Upper lobe of left lung (tissue), 6 donors: ENCODE data around the gene PRR18. TPM values are rescaled to one million over a fixed set of nuclear protein-coding genes. Genes with fewer than 3 reads are reported as not detected.

Source experiments
- ATAC-seq, 2 donors: fragments of 200-7000 bp; cut with Tn5 transposase; one replicate each; pipeline ENCODE4 v1.9.1; 2022; ENCODE audit warnings: mild to moderate bottlenecking in 2 of 2, moderate library complexity in 2 of 2; ENCODE audit not compliant: low FRiP score in 2 of 2
- DNase-seq, 2 donors: peaks; one replicate each; pipeline ENCODE4 v3.0.0-alpha.2; 2019 to 2020
- H3K27ac ChIP-seq, 4 donors: fragments of 200-600 bp; sonication (generic); one replicate each; pipeline ENCODE4 v1.5.1; 2016 to 2019
- H3K27me3 ChIP-seq, 4 donors: fragments of 200-600 bp; sonication (generic); one replicate each; pipeline ENCODE4 v1.5.1; 2017 to 2019
- H3K36me3 ChIP-seq, 4 donors: fragments of 200-600 bp; sonication (generic); one replicate each; pipeline ENCODE4 v1.5.1; 2016 to 2019
- H3K4me1 ChIP-seq, 4 donors: fragments of 200-600 bp; sonication (generic); one replicate each; pipeline ENCODE4 v1.5.1; 2018 to 2019
- H3K4me3 ChIP-seq, 4 donors: fragments of 200-600 bp; sonication (generic); one replicate each; pipeline ENCODE4 v1.5.1; 2017 to 2019; ENCODE audit warnings: mild to moderate bottlenecking in 2 of 4, moderate library complexity in 1 of 4
- H3K9me3 ChIP-seq, 4 donors: fragments of 200-600 bp; sonication (generic); one replicate each; pipeline ENCODE4 v1.5.1; 2018 to 2019
- CTCF ChIP-seq, 6 experiments: fragments of 450-650 bp in 4 of 6; fragments of 200-600 bp in 2 of 6; sonication (generic) in 2 of 6; IDR thresholded peaks; one replicate each; pipeline ENCODE4 v1.5.1; 2016 to 2019; ENCODE audit warnings: antibody characterized with exemption in 6 of 6
- EP300 ChIP-seq, 4 donors: sonication (generic); formaldehyde crosslinking; IDR thresholded peaks; one replicate each; pipeline ENCODE4 v1.5.1; 2017; ENCODE audit warnings: antibody characterized with exemption in 4 of 4, control low read depth in 2 of 4
- POLR2A ChIP-seq, 4 donors: fragments of 450-650 bp; IDR thresholded peaks; one replicate each; pipeline ENCODE4 v1.5.1; 2016 to 2017; ENCODE audit warnings: antibody characterized with exemption in 4 of 4, mild to moderate bottlenecking in 2 of 4
- POLR2AphosphoS5 ChIP-seq, 2 donors: sonication (generic); formaldehyde crosslinking; IDR thresholded peaks; one replicate each; pipeline ENCODE4 v1.5.1; 2017; ENCODE audit warnings: antibody characterized with exemption in 2 of 2
- WGBS, 2 donors: methylation state at CpG; one replicate each; pipeline ENCODE4 v1.1.5; 2017 to 2018; 5-methylcytosine and 5-hydroxymethylcytosine counted together
- total RNA-seq, 6 donors: library from RNA; depleted of rRNA in 4 of 6; stranded (reverse); fragments of >200 nt in 4 of 6; gene quantifications; one replicate each; pipeline versions ENCODE4 v1.1.0 to v1.2.1, GENCODE V29; 2016 to 2021
- donor health status: DM: no; HTN: no; CAD: no; lungs with moderate emphysema.
- donor health status: DM: no; HTN: yes; CAD: no; lungs with severe emphysema.

Gene PRR18
- total RNA-seq, 6 donors from 2014 or later, result 0.15 to 2.1 (median 0.50) TPM; not detected in 2

- no peaks in the 10 kb centered on the region for H3K27me3 ChIP-seq
- no peak overlapping the region for H3K4me3 ChIP-seq
- WGBS, 2 donors, result 87 to 89% methylated on average over 18 to 19 of the region's 19 CpGs
- no peak for TF ChIP-seq POLR2A (IDR thresholded peaks at IDR 0.05)
- no peak for TF ChIP-seq POLR2AphosphoS5 (IDR thresholded peaks at IDR 0.05)
- no peak for TF ChIP-seq CTCF (IDR thresholded peaks at IDR 0.05)
- no peaks in the 10 kb centered on the region for H3K9me3 ChIP-seq
- H3K4me1 ChIP-seq, result no peaks in the 10 kb centered on the region
- H3K36me3 ChIP-seq, result peaks cover 14 to 32% (median 20%) of the 10 kb centered on the region in 4 donors
- ATAC-seq (peak; percentile 12 to 34), DNase-seq (no peak)
- no peak overlapping the region for H3K27ac ChIP-seq
These were observed 9.3 kb upstream of the PRR18 start for GRCh38 chr6:166317261-166318212.

GRCh38 chr6:166315436-166315835, 7.2 kb upstream of the PRR18 start:
- Histone ChIP-seq H3K9me3 (no peaks in the 10 kb centered on the region), H3K4me3 (no peak overlapping the region), H3K36me3 (peaks cover 0 to 13% (median 9%) of the 10 kb centered on the region in 4 donors), H3K27ac (no peak overlapping the region), H3K27me3 (no peaks in the 10 kb centered on the region), H3K4me1 (no peaks in the 10 kb centered on the region)
- ATAC-seq (no peak), DNase-seq (no peak)
- no peak for TF ChIP-seq POLR2A (IDR thresholded peaks at IDR 0.05)
- TF ChIP-seq CTCF (IDR thresholded peaks at IDR 0.05), result no peak
- no peak for TF ChIP-seq POLR2AphosphoS5 (IDR thresholded peaks at IDR 0.05)
- TF ChIP-seq EP300 (IDR thresholded peaks at IDR 0.05), result no peak
- WGBS, 2 donors, result 86 to 89% methylated on average over 11 of the region's 11 CpGs

- no peaks in the 10 kb centered on the region for H3K27me3 ChIP-seq
- no peaks in the 10 kb centered on the region for H3K4me1 ChIP-seq
- H3K27ac ChIP-seq, result no peak overlapping the region
- no peak for DNase-seq
- H3K36me3 ChIP-seq, result peaks cover 0 to 8% (median 6%) of the 10 kb centered on the region in 4 donors
- no peak overlapping the region for H3K4me3 ChIP-seq
- no peak for TF ChIP-seq POLR2A (IDR thresholded peaks at IDR 0.05)
- no peak for TF ChIP-seq POLR2AphosphoS5 (IDR thresholded peaks at IDR 0.05)
- no peak for TF ChIP-seq CTCF (IDR thresholded peaks at IDR 0.05)
- no peak for TF ChIP-seq EP300 (IDR thresholded peaks at IDR 0.05)
- WGBS, 2 donors, result 79 to 87% methylated on average over 9 of the region's 9 CpGs
- H3K9me3 ChIP-seq, result no peaks in the 10 kb centered on the region
- no peak for ATAC-seq
These were observed 6.3 kb upstream of the PRR18 start for GRCh38 chr6:166314454-166314853.

GRCh38 chr6:166313255-166314070, 5.3 kb upstream of the PRR18 start:
- ATAC-seq (peak; percentile 73), DNase-seq (peak; percentile 46 to 80)
- H3K4me3 ChIP-seq, result no peak overlapping the region
- 51 to 55% methylated on average over 18 of the region's 18 CpGs for WGBS, 2 donors
- no peaks in the 10 kb centered on the region for H3K9me3 ChIP-seq
- peaks cover 0 to 8% (median under 1%) of the 10 kb centered on the region in 4 donors for H3K27me3 ChIP-seq
- H3K4me1 ChIP-seq, result peaks cover 2 to 3% (median 2%) of the 10 kb centered on the region in 4 donors
- no peak overlapping the region for H3K27ac ChIP-seq
- no peaks in the 10 kb centered on the region for H3K36me3 ChIP-seq
- peak; percentile 17 to 54 (median 52) for TF ChIP-seq CTCF (IDR thresholded peaks at IDR 0.05)
- no peak for TF ChIP-seq EP300 (IDR thresholded peaks at IDR 0.05)
- no peak for TF ChIP-seq POLR2A (IDR thresholded peaks at IDR 0.05)
